ENCODE measurements around the gene SYT12.

Gene SYT12

GRCh38 chr11:67079065-67079705 is 56.3 kb downstream of the SYT12 start:
- H4K8ac ChIP-seq (ENCODE audit: low read depth, low read length) = no peak overlapping the region
- peaks cover 0 to 4% of the 10 kb centered on the region in 2 donors for H3K4me1 ChIP-seq (ENCODE audit: control insufficient read depth in 2 of 2, insufficient read depth in 1 of 2, low read depth in 1 of 2, low read length in 2 of 2)
- no peak overlapping the region for H3K4me3 ChIP-seq (ENCODE audit: low read length in 2 of 2)
- no peak overlapping the region for H2BK15ac ChIP-seq (ENCODE audit: low read length)
- H3K18ac ChIP-seq (ENCODE audit: low read length) = no peak overlapping the region
- H4K91ac ChIP-seq (ENCODE audit: low read depth, low read length, poor library complexity) = no peak overlapping the region
- H3K27me3 ChIP-seq (ENCODE audit: control insufficient read depth in 3 of 3, insufficient read depth in 3 of 3, low read depth in 1 of 3, low read length in 3 of 3) = peaks cover 0 to 23% (median 0%) of the 10 kb centered on the region in 3 experiments
- no peak overlapping the region for H3K14ac ChIP-seq (ENCODE audit: low read length)
- no peak overlapping the region for H2BK120ac ChIP-seq (ENCODE audit: low read depth, low read length)
- DNase-seq (ENCODE audit: low spot score) = no peak
- no peak overlapping the region for H3K27ac ChIP-seq (replicated peaks; ENCODE audit: low read length)
- WGBS, 2 donors (ENCODE audit: extremely low coverage in 2 of 2, insufficient read length in 2 of 2, insufficient replicate concordance in 1 of 2) = no CpG with 5 or more reads among the region's 6 CpGs
- H2AFZ ChIP-seq (ENCODE audit: low read length) = peak overlapping the region; percentile 21
- H2BK12ac ChIP-seq (ENCODE audit: low read length) = no peak overlapping the region
- no peaks in the 10 kb centered on the region for H3K9me3 ChIP-seq (replicated peaks in 1 of 2; ENCODE audit: control insufficient read depth in 2 of 2, insufficient read depth in 1 of 2, low read depth in 1 of 2, low read length in 2 of 2)
- H2AK5ac ChIP-seq (ENCODE audit: low read depth, low read length) = no peak overlapping the region
- H3K36me3 ChIP-seq (replicated peaks in 1 of 2; ENCODE audit: control insufficient read depth in 2 of 2, insufficient read depth in 2 of 2, low read length in 2 of 2) = no peaks in the 10 kb centered on the region
- H3K4ac ChIP-seq (ENCODE audit: low read length) = no peak overlapping the region
- no peaks in the 10 kb centered on the region for H3K79me1 ChIP-seq (ENCODE audit: low read depth, low read length)
- H3K4me2 ChIP-seq (ENCODE audit: insufficient read depth, low read length, poor library complexity, severe bottlenecking) = no peak overlapping the region
- H2BK5ac ChIP-seq (ENCODE audit: low read length) = no peak overlapping the region
- no peak overlapping the region for H3K9ac ChIP-seq (ENCODE audit: low read depth, low read length, poor library complexity)
- no peak overlapping the region for H3K23ac ChIP-seq (ENCODE audit: low read depth, low read length, poor library complexity)

GRCh38 chr11:67082071-67082791 is 59.3 kb downstream of the SYT12 start:
- peak overlapping the region; percentile 32 for H3K4me2 ChIP-seq (ENCODE audit: insufficient read depth, low read length, poor library complexity, severe bottlenecking)
- no peak overlapping the region for H3K4me3 ChIP-seq (ENCODE audit: low read length in 2 of 2)
- H2BK5ac ChIP-seq (ENCODE audit: low read length) = no peak overlapping the region
- H4K8ac ChIP-seq (ENCODE audit: low read depth, low read length) = no peak overlapping the region
- peak overlapping the region; percentile 9 for H2AK5ac ChIP-seq (ENCODE audit: low read depth, low read length)
- peak overlapping the region; percentile 83 for H2AFZ ChIP-seq (ENCODE audit: low read length)
- H3K36me3 ChIP-seq (replicated peaks in 1 of 2; ENCODE audit: control insufficient read depth in 2 of 2, insufficient read depth in 2 of 2, low read length in 2 of 2) = no peaks in the 10 kb centered on the region
- no peak overlapping the region for H3K27ac ChIP-seq (replicated peaks; ENCODE audit: low read length)
- H3K4ac ChIP-seq (ENCODE audit: low read length) = no peak overlapping the region
- H3K23ac ChIP-seq (ENCODE audit: low read depth, low read length, poor library complexity) = no peak overlapping the region
- H3K14ac ChIP-seq (ENCODE audit: low read length) = no peak overlapping the region
- DNase-seq (ENCODE audit: low spot score) = no peak
- H3K4me1 ChIP-seq (ENCODE audit: control insufficient read depth in 2 of 2, insufficient read depth in 1 of 2, low read depth in 1 of 2, low read length in 2 of 2) = peaks cover 0 to 4% of the 10 kb centered on the region in 2 donors
- peaks cover 0 to 11% (median 0%) of the 10 kb centered on the region in 3 experiments for H3K27me3 ChIP-seq (ENCODE audit: control insufficient read depth in 3 of 3, insufficient read depth in 3 of 3, low read depth in 1 of 3, low read length in 3 of 3)
- peak overlapping the region; percentile 83 for H3K18ac ChIP-seq (ENCODE audit: low read length)
- no peaks in the 10 kb centered on the region for H3K79me1 ChIP-seq (ENCODE audit: low read depth, low read length)
- no peak overlapping the region for H2BK120ac ChIP-seq (ENCODE audit: low read depth, low read length)
- H4K91ac ChIP-seq (ENCODE audit: low read depth, low read length, poor library complexity) = no peak overlapping the region
- H2BK15ac ChIP-seq (ENCODE audit: low read length) = no peak overlapping the region
- no CpG with 5 or more reads among the region's 20 CpGs for WGBS, 2 donors (ENCODE audit: extremely low coverage in 2 of 2, insufficient read length in 2 of 2, insufficient replicate concordance in 1 of 2)
- no peak overlapping the region for H3K9ac ChIP-seq (ENCODE audit: low read depth, low read length, poor library complexity)
- H2BK12ac ChIP-seq (ENCODE audit: low read length) = no peak overlapping the region
- H3K9me3 ChIP-seq (replicated peaks in 1 of 2; ENCODE audit: control insufficient read depth in 2 of 2, insufficient read depth in 1 of 2, low read depth in 1 of 2, low read length in 2 of 2) = no peaks in the 10 kb centered on the region

GRCh38 chr11:67083786-67084366 is 60.9 kb downstream of the SYT12 start:
- H3K23ac ChIP-seq (ENCODE audit: low read depth, low read length, poor library complexity) = no peak overlapping the region
- WGBS, 2 donors (ENCODE audit: extremely low coverage in 2 of 2, insufficient read length in 2 of 2, insufficient replicate concordance in 1 of 2) = no CpG with 5 or more reads among the region's 8 CpGs
- H2AK5ac ChIP-seq (ENCODE audit: low read depth, low read length) = no peak overlapping the region

GRCh38 chr11:67085617-67086016 is 62.7 kb downstream of the SYT12 start:
- Histone ChIP-seq H3K4ac (ENCODE audit: low read length) (no peak overlapping the region), H2AK5ac (ENCODE audit: low read depth, low read length) (no peak overlapping the region), H2BK12ac (ENCODE audit: low read length) (no peak overlapping the region), H3K27ac (replicated peaks; ENCODE audit: low read length) (no peak overlapping the region), H2BK5ac (ENCODE audit: low read length) (no peak overlapping the region), H3K4me3 (ENCODE audit: low read length in 2 of 2) (no peak overlapping the region), H3K14ac (ENCODE audit: low read length) (no peak overlapping the region), H3K18ac (ENCODE audit: low read length) (peak overlapping the region; percentile 17), H2BK120ac (ENCODE audit: low read depth, low read length) (no peak overlapping the region), H2BK15ac (ENCODE audit: low read length) (no peak overlapping the region), H3K9me3 (replicated peaks in 1 of 2; ENCODE audit: control insufficient read depth in 2 of 2, insufficient read depth in 1 of 2, low read depth in 1 of 2, low read length in 2 of 2) (no peaks in the 10 kb centered on the region), H3K79me1 (ENCODE audit: low read depth, low read length) (no peaks in the 10 kb centered on the region), H3K9ac (ENCODE audit: low read depth, low read length, poor library complexity) (no peak overlapping the region), H3K4me1 (ENCODE audit: control insufficient read depth in 2 of 2, insufficient read depth in 1 of 2, low read depth in 1 of 2, low read length in 2 of 2) (peaks cover 0 to 4% of the 10 kb centered on the region in 2 donors), H3K23ac (ENCODE audit: low read depth, low read length, poor library complexity) (no peak overlapping the region), H4K91ac (ENCODE audit: low read depth, low read length, poor library complexity) (no peak overlapping the region), H3K4me2 (ENCODE audit: insufficient read depth, low read length, poor library complexity, severe bottlenecking) (no peak overlapping the region), H4K8ac (ENCODE audit: low read depth, low read length) (no peak overlapping the region), H2AFZ (ENCODE audit: low read length) (no peak overlapping the region), H3K36me3 (replicated peaks in 1 of 2; ENCODE audit: control insufficient read depth in 2 of 2, insufficient read depth in 2 of 2, low read length in 2 of 2) (no peaks in the 10 kb centered on the region), H3K27me3 (ENCODE audit: control insufficient read depth in 3 of 3, insufficient read depth in 3 of 3, low read depth in 1 of 3, low read length in 3 of 3) (no peaks in the 10 kb centered on the region)
- DNase-seq (ENCODE audit: low spot score) = no peak
- WGBS, 2 donors (ENCODE audit: extremely low coverage in 2 of 2, insufficient read length in 2 of 2, insufficient replicate concordance in 1 of 2) = 100% methylated on average over 1 of the region's 5 CpGs

More at GRCh38 chr11:67083786-67084366, 60.9 kb downstream of the SYT12 start:
- DNase-seq (ENCODE audit: low spot score) = no peak
- Histone ChIP-seq H3K9me3 (replicated peaks in 1 of 2; ENCODE audit: control insufficient read depth in 2 of 2, insufficient read depth in 1 of 2, low read depth in 1 of 2, low read length in 2 of 2) (no peaks in the 10 kb centered on the region), H3K4ac (ENCODE audit: low read length) (no peak overlapping the region), H2BK12ac (ENCODE audit: low read length) (no peak overlapping the region), H3K18ac (ENCODE audit: low read length) (no peak overlapping the region), H3K4me3 (ENCODE audit: low read length in 2 of 2) (no peak overlapping the region), H3K36me3 (replicated peaks in 1 of 2; ENCODE audit: control insufficient read depth in 2 of 2, insufficient read depth in 2 of 2, low read length in 2 of 2) (no peaks in the 10 kb centered on the region), H3K14ac (ENCODE audit: low read length) (no peak overlapping the region), H4K8ac (ENCODE audit: low read depth, low read length) (no peak overlapping the region), H2BK5ac (ENCODE audit: low read length) (no peak overlapping the region), H3K27ac (replicated peaks; ENCODE audit: low read length) (no peak overlapping the region), H3K4me2 (ENCODE audit: insufficient read depth, low read length, poor library complexity, severe bottlenecking) (no peak overlapping the region), H4K91ac (ENCODE audit: low read depth, low read length, poor library complexity) (no peak overlapping the region), H2AFZ (ENCODE audit: low read length) (no peak overlapping the region), H3K9ac (ENCODE audit: low read depth, low read length, poor library complexity) (no peak overlapping the region), H2BK15ac (ENCODE audit: low read length) (no peak overlapping the region), H2BK120ac (ENCODE audit: low read depth, low read length) (no peak overlapping the region), H3K27me3 (ENCODE audit: control insufficient read depth in 3 of 3, insufficient read depth in 3 of 3, low read depth in 1 of 3, low read length in 3 of 3) (peaks cover 0 to 7% (median 0%) of the 10 kb centered on the region in 3 experiments), H3K4me1 (ENCODE audit: control insufficient read depth in 2 of 2, insufficient read depth in 1 of 2, low read depth in 1 of 2, low read length in 2 of 2) (peaks cover 0 to 4% of the 10 kb centered on the region in 2 donors), H3K79me1 (ENCODE audit: low read depth, low read length) (no peaks in the 10 kb centered on the region)
